GM12873 (cell line): Measurements from ENCODE around the gene PAQR4.

Experiments
- CTCF ChIP-seq: IDR thresholded peaks from 2 replicates; pipeline ENCODE4 v1.5.1; 2012; ENCODE audit warnings: low read depth, mild to moderate bottlenecking, moderate library complexity, low read length, control low read depth; ENCODE audit not compliant: insufficient read depth; ENCODE audit errors: missing control alignments

The PAQR4 gene

GRCh38 chr16:2973605-2974318, 4.6 kb downstream of the PAQR4 start:
- TF ChIP-seq CTCF: no peak

- TF ChIP-seq CTCF: no peak
Observed at GRCh38 chr16:2974319-2975056, 5.3 kb downstream of the PAQR4 start.

- TF ChIP-seq CTCF: no peak
Observed at GRCh38 chr16:2975161-2975795, 6.1 kb downstream of the PAQR4 start.

- TF ChIP-seq CTCF: no peak
Observed at GRCh38 chr16:2976201-2976600, 7.1 kb downstream of the PAQR4 start.

- no peak for TF ChIP-seq CTCF
Observed at GRCh38 chr16:2976673-2977072, 7.5 kb downstream of the PAQR4 start.

- TF ChIP-seq CTCF: no peak
Observed at GRCh38 chr16:2977440-2977839, 8.3 kb downstream of the PAQR4 start.

- no peak for TF ChIP-seq CTCF
Observed at GRCh38 chr16:2979669-2980226, 10.6 kb downstream of the PAQR4 start.
